WTC11 (cell line): ENCODE results near the gene SEMA3C. TPM values are rescaled to one million over a fixed set of nuclear protein-coding genes. Genes with fewer than 3 reads are reported as not detected.

Source experiments
- ATAC-seq: fragments of 200-7000 bp; cut with Tn5 transposase; 2 replicates; pipeline ENCODE4 v1.10.0; 2021; ENCODE audit warnings: mild to moderate bottlenecking, moderate library complexity
- CTCF ChIA-PET: fragments of 300-600 bp; sonication (Branson Sonifier 250); formaldehyde crosslinking; loops from one replicate; lab custom pipeline; 2021; ENCODE audit warnings: antibody characterized with exemption; lab: Charles Lee
- POLR2A ChIA-PET: fragments of 350-600 bp; sonication (Branson Sonifier 250); formaldehyde crosslinking; loops from one replicate; lab custom pipeline; 2021; ENCODE audit warnings: antibody characterized with exemption; lab: Charles Lee
- DNase-seq: peaks from one replicate; pipeline ENCODE4 v3.0.0; 2021; ENCODE audit warnings: low spot score
- H3K27ac Mint-ChIP-seq: 2 replicates; pipeline ENCODE4 v1.8.0; 2021; ENCODE audit warnings: mixed read lengths
- H3K27me3 Mint-ChIP-seq: 2 replicates; pipeline ENCODE4 v1.8.0; 2021; ENCODE audit warnings: low read depth, mild to moderate bottlenecking, moderate library complexity, mixed read lengths
- H3K36me3 Mint-ChIP-seq: 2 replicates; pipeline ENCODE4 v1.8.0; 2021; ENCODE audit warnings: mixed read lengths
- H3K4me1 Mint-ChIP-seq: 2 replicates; pipeline ENCODE4 v1.8.0; 2022; ENCODE audit warnings: mixed read lengths
- H3K4me3 Mint-ChIP-seq: 2 replicates; pipeline ENCODE4 v1.8.0; 2021; ENCODE audit warnings: mild to moderate bottlenecking, moderate library complexity, mixed read lengths
- H3K9me3 Mint-ChIP-seq: 2 replicates; pipeline ENCODE4 v1.8.0; 2021; ENCODE audit warnings: mixed read lengths
- CREB1 ChIP-seq: sonication (generic); formaldehyde crosslinking; IDR thresholded peaks from 2 replicates; pipeline ENCODE4 v1.8.0; 2023; ENCODE audit warnings: mild to moderate bottlenecking, missing genetic modification reagents
- ETV6 ChIP-seq: sonication (generic); formaldehyde crosslinking; IDR thresholded peaks from 2 replicates; pipeline ENCODE4 v1.8.1; 2022; ENCODE audit warnings: mild to moderate bottlenecking, missing genetic modification reagents
- GABPB1 ChIP-seq: sonication (generic); formaldehyde crosslinking; IDR thresholded peaks from 2 replicates; pipeline ENCODE4 v1.8.1; 2023; ENCODE audit warnings: mild to moderate bottlenecking, missing genetic modification reagents
- HMGA2 ChIP-seq: fragments of 250-450 bp; sonication (Bioruptor Pico); IDR thresholded peaks from 2 replicates; pipeline ENCODE4 v1.4.0; 2021; ENCODE audit warnings: mild to moderate bottlenecking, moderate library complexity
- JUN ChIP-seq: sonication (generic); formaldehyde crosslinking; IDR thresholded peaks from 2 replicates; pipeline ENCODE4 v1.8.0; 2023; ENCODE audit warnings: mild to moderate bottlenecking, missing genetic modification reagents
- MXD4 ChIP-seq: fragments of 250-450 bp; sonication (Bioruptor Pico); IDR thresholded peaks from 2 replicates; pipeline ENCODE4 v1.8.0; 2021; ENCODE audit warnings: mild to moderate bottlenecking, moderate library complexity, borderline replicate concordance
- NR2C2 ChIP-seq: sonication (generic); formaldehyde crosslinking; IDR thresholded peaks from 2 replicates; pipeline ENCODE4 v1.8.0; 2022; ENCODE audit warnings: mild to moderate bottlenecking, missing genetic modification reagents
- RORB ChIP-seq: fragments of 250-450 bp; sonication (Bioruptor Pico); IDR thresholded peaks from 2 replicates; pipeline ENCODE4 v1.9.0; 2021; ENCODE audit warnings: mild to moderate bottlenecking
- SMAD4 ChIP-seq: sonication (generic); formaldehyde crosslinking; IDR thresholded peaks from 2 replicates; pipeline ENCODE4 v1.8.0; 2022; ENCODE audit warnings: mild to moderate bottlenecking, missing genetic modification reagents
- ZBTB21 ChIP-seq: sonication (generic); formaldehyde crosslinking; IDR thresholded peaks from 2 replicates; pipeline ENCODE4 v1.8.1; 2023; ENCODE audit warnings: mild to moderate bottlenecking, missing genetic modification reagents, borderline replicate concordance
- ZNF121 ChIP-seq: sonication (generic); formaldehyde crosslinking; IDR thresholded peaks from 2 replicates; pipeline ENCODE4 v1.8.0; 2023; ENCODE audit warnings: missing genetic modification reagents
- ZNF219 ChIP-seq: sonication (generic); formaldehyde crosslinking; IDR thresholded peaks from 2 replicates; pipeline ENCODE4 v1.8.0; 2023; ENCODE audit warnings: missing genetic modification reagents, mild to moderate bottlenecking, borderline replicate concordance
- ZNF263 ChIP-seq: sonication (generic); formaldehyde crosslinking; IDR thresholded peaks from 2 replicates; pipeline ENCODE4 v1.8.1; 2022; ENCODE audit warnings: low read depth, mild to moderate bottlenecking, moderate library complexity, missing genetic modification reagents
- ZNF317 ChIP-seq: sonication (generic); formaldehyde crosslinking; IDR thresholded peaks from 2 replicates; pipeline ENCODE4 v1.8.1; 2023; ENCODE audit warnings: low read depth, mild to moderate bottlenecking, moderate library complexity, missing genetic modification reagents, borderline replicate concordance
- ZNF423 ChIP-seq: fragments of 250-450 bp; sonication (Bioruptor Pico); IDR thresholded peaks from 2 replicates; pipeline ENCODE4 v2.1.2; 2022; ENCODE audit warnings: mild to moderate bottlenecking, moderate library complexity
- total RNA-seq: library from RNA; stranded (reverse); gene quantifications from 3 replicates; pipeline ENCODE4 v1.2.3, GENCODE V29; 2021
- TF ChIP-seq, protein P1 (sequence below): fragments of 250-450 bp; sonication (Bioruptor Pico); IDR thresholded peaks from 2 replicates; pipeline ENCODE4 v2.1.2; 2022; ENCODE audit warnings: mild to moderate bottlenecking, moderate library complexity
- TF ChIP-seq, protein P2 (sequence below): sonication (generic); formaldehyde crosslinking; conservative IDR thresholded peaks from 2 replicates; pipeline ENCODE4 v1.8.1; 2023; ENCODE audit warnings: mild to moderate bottlenecking, low read depth, missing genetic modification reagents, moderate library complexity
- TF ChIP-seq, protein P3 (sequence below): sonication (generic); formaldehyde crosslinking; IDR thresholded peaks from 2 replicates; pipeline ENCODE4 v1.8.1; 2022; ENCODE audit warnings: mild to moderate bottlenecking, missing genetic modification reagents, moderate library complexity, borderline replicate concordance
- TF ChIP-seq, protein P4 (sequence below): fragments of 250-450 bp; sonication (Bioruptor Pico); conservative IDR thresholded peaks from 2 replicates; pipeline ENCODE4 v1.9.0; 2021; ENCODE audit warnings: mild to moderate bottlenecking

Gene SEMA3C
- total RNA-seq, 1 experiment from 2014 or later = 2.1 TPM

DNA sequence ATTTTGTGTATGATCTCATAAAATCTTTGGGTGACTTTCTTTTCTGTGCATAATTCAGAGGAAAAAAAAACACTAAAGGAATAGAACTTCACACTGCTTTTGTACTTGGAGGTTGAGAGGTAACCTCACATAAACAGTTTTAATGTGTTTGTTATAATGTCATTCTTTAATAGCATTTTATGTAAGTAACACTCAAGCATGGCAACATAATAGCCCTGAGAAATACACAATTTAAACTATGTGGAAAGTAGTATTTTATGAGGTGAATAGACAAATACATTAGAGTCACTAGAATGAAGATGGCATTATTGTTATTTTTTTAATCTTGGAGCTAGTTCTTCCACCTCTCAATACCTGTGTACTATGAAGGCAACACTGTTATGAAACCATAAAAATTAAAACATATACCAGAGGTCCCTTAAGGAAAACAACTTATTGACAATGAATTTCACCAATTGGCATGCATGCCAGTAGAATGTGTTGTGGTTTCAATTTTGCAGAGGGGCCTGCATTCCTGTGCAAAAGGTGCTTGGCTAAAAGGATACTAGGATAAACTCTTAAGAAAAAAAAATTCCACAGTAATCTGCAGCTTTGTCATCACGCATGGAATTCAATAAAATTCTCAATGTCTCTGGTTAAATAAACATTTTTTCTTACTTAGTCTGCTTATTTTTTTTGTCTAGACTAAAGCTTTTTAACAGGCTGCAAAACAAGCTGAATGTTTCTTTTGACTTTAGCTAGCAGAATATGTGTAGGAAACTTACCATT lies 177.9 kb downstream of the SEMA3C start (continued):
- TF ChIP-seq ZNF263 (CRISPR knock-in tag) = no peak

DNA sequence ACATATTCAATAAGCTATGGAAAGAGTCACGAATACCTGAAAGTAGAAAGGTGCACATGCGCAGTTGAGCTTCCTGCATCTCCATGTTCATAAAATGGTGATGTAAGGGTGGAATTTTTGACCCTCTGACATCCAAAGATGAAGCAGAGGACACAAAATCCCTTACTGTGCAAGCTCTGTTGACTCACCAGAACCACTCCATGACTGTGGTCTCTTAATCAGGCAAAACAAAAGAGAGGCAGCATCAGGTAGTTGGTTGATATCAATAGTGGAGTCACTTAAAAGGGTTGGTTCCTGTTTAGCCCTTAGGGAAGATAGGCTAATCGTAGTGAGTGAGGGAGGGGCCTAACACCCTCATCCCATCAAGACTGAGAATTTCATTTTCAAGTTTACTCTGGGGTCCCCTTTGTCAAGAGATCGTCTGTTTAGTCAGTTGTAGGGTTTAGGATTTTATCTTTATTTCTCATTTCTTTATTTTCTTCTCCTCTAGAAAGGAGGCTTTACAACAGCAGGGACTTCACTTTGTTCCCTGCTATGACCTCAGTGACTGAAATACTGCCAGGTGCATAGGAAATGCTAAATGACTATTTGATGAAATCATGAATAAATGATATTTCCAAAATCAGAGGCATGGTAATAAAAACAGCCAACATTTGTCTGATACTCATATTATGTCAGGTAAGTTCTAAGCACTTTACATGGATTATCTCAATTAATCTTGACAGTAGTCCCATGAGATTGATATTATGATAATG lies 182.3 kb downstream of the SEMA3C start:
- Mint-ChIP-seq H3K27me3 (no peaks in the 10 kb centered on the region), H3K27ac (no peak overlapping the region), H3K9me3 (peaks cover 9% of the 10 kb centered on the region), H3K36me3 (no peaks in the 10 kb centered on the region), H3K4me3 (no peak overlapping the region), H3K4me1 (peaks cover 10% of the 10 kb centered on the region)
- CTCF ChIA-PET = interaction anchor here (1.0 kb wide), 1 partner anchor 75 kb away, joined by 3 read pairs; no protein-coding TSS in a partner anchor
- POLR2A ChIA-PET = no interaction called here
- ATAC-seq (no peak), DNase-seq (no peak)
- TF ChIP-seq, protein P1, sequence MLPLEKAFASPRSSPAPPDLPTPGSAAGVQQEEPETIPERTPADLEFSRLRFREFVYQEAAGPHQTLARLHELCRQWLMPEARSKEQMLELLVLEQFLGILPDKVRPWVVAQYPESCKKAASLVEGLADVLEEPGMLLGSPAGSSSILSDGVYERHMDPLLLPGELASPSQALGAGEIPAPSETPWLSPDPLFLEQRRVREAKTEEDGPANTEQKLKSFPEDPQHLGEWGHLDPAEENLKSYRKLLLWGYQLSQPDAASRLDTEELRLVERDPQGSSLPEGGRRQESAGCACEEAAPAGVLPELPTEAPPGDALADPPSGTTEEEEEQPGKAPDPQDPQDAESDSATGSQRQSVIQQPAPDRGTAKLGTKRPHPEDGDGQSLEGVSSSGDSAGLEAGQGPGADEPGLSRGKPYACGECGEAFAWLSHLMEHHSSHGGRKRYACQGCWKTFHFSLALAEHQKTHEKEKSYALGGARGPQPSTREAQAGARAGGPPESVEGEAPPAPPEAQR (CRISPR knock-in tag) = no peak
- TF ChIP-seq HMGA2 (CRISPR knock-in tag) (no peak), ZNF423 (no peak), RORB (CRISPR knock-in tag) (no peak), ZNF317 (CRISPR knock-in tag) (no peak), ZNF121 (CRISPR knock-in tag) (no peak), ZNF219 (CRISPR knock-in tag) (no peak), JUN (CRISPR knock-in tag) (no peak), ETV6 (no peak), GABPB1 (CRISPR knock-in tag) (no peak), MXD4 (CRISPR knock-in tag) (no peak), ZBTB21 (CRISPR knock-in tag) (no peak), NR2C2 (CRISPR knock-in tag) (no peak), SMAD4 (CRISPR knock-in tag) (no peak), CREB1 (no peak)
- TF ChIP-seq, protein P2, sequence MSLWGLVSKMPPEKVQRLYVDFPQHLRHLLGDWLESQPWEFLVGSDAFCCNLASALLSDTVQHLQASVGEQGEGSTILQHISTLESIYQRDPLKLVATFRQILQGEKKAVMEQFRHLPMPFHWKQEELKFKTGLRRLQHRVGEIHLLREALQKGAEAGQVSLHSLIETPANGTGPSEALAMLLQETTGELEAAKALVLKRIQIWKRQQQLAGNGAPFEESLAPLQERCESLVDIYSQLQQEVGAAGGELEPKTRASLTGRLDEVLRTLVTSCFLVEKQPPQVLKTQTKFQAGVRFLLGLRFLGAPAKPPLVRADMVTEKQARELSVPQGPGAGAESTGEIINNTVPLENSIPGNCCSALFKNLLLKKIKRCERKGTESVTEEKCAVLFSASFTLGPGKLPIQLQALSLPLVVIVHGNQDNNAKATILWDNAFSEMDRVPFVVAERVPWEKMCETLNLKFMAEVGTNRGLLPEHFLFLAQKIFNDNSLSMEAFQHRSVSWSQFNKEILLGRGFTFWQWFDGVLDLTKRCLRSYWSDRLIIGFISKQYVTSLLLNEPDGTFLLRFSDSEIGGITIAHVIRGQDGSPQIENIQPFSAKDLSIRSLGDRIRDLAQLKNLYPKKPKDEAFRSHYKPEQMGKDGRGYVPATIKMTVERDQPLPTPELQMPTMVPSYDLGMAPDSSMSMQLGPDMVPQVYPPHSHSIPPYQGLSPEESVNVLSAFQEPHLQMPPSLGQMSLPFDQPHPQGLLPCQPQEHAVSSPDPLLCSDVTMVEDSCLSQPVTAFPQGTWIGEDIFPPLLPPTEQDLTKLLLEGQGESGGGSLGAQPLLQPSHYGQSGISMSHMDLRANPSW (CRISPR knock-in tag) = no peak
- TF ChIP-seq, protein P3, sequence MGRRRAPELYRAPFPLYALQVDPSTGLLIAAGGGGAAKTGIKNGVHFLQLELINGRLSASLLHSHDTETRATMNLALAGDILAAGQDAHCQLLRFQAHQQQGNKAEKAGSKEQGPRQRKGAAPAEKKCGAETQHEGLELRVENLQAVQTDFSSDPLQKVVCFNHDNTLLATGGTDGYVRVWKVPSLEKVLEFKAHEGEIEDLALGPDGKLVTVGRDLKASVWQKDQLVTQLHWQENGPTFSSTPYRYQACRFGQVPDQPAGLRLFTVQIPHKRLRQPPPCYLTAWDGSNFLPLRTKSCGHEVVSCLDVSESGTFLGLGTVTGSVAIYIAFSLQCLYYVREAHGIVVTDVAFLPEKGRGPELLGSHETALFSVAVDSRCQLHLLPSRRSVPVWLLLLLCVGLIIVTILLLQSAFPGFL (CRISPR knock-in tag) = no peak
- TF ChIP-seq, protein P4, sequence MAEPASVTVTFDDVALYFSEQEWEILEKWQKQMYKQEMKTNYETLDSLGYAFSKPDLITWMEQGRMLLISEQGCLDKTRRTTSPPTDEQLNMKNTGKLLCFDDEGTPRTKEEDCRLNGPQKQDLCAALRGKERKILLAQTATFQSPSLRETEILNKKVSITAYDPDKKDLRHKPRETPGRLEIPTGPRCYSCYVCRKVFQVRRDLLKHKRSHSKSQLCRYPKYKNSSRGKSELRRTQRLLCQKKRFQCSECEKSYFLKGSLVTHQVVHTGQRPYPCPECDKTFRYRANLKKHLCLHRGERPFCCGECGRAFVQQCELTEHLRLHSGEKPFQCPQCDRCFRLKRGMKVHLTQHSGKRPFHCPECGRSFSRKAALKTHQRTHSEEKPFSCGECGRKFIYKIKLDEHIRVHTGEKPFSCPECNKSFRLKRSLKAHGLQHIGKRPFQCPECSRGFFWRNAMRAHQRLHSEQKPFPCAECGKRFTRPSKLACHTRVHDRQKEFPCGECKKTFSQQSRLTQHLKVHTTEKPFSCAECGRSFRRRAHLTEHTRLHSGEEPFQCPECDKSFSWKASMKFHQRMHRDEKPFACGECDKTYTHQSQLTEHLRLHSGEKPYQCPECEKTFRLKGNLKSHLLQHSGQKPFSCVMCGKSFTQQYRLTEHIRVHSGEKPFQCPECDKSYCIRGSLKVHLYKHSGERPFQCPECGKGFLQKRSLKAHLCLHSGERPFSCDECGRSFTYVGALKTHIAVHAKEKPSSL (CRISPR knock-in tag) = no peak
- TF ChIP-seq, all 79 proteins: peak for 0
